Astrocyte of the spinal cord (primary cell): ENCODE data around the gene DCAF15.

Experiments used
- DNase-seq: peaks from one replicate; pipeline ENCODE4 v3.0.0; 2011; ENCODE audit warnings: low read depth, low spot score
- H3K4me3 ChIP-seq: 2 replicates; pipeline ENCODE4 v1.5.1; 2011; ENCODE audit warnings: low read depth, mild to moderate bottlenecking, low read length, moderate library complexity
- in situ Hi-C: cut with HindIII; loops from 2 replicates; pipeline ENCODE4 v1.10.0; 2017; ENCODE audit warnings: low sequenced_read_pairs
- TF ChIP-seq, protein P1 (sequence below): IDR thresholded peaks from 2 replicates; pipeline ENCODE4 v1.5.1; 2012; ENCODE audit warnings: low read depth, mild to moderate bottlenecking, low read length, inconsistent platforms

Gene DCAF15

DNA sequence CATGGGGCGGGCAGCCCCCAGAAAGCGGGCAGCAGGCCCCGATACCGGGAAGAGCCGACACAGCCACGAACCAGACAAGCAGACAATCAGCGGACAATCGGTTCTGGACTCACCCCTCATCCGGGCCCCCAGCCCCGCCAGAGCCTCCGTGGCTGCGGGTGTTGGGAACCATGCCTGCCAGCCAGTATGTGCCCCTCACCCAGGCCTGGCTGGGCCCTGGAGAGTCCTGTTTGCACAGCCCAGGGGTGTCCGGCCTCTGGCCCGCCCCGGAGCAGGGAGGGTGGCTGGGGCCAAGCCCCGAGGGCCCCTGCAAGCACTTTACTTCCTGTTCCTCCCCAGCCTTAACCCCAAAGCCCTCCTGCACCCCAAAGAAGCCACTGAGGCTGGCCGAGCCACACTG is 21.9 kb upstream of the DCAF15 start:
- no peak overlapping the region for H3K4me3 ChIP-seq
- no peak for DNase-seq
- TF ChIP-seq, protein P1, sequence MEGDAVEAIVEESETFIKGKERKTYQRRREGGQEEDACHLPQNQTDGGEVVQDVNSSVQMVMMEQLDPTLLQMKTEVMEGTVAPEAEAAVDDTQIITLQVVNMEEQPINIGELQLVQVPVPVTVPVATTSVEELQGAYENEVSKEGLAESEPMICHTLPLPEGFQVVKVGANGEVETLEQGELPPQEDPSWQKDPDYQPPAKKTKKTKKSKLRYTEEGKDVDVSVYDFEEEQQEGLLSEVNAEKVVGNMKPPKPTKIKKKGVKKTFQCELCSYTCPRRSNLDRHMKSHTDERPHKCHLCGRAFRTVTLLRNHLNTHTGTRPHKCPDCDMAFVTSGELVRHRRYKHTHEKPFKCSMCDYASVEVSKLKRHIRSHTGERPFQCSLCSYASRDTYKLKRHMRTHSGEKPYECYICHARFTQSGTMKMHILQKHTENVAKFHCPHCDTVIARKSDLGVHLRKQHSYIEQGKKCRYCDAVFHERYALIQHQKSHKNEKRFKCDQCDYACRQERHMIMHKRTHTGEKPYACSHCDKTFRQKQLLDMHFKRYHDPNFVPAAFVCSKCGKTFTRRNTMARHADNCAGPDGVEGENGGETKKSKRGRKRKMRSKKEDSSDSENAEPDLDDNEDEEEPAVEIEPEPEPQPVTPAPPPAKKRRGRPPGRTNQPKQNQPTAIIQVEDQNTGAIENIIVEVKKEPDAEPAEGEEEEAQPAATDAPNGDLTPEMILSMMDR = no peak
- in situ Hi-C loops = no loop called here

DNA sequence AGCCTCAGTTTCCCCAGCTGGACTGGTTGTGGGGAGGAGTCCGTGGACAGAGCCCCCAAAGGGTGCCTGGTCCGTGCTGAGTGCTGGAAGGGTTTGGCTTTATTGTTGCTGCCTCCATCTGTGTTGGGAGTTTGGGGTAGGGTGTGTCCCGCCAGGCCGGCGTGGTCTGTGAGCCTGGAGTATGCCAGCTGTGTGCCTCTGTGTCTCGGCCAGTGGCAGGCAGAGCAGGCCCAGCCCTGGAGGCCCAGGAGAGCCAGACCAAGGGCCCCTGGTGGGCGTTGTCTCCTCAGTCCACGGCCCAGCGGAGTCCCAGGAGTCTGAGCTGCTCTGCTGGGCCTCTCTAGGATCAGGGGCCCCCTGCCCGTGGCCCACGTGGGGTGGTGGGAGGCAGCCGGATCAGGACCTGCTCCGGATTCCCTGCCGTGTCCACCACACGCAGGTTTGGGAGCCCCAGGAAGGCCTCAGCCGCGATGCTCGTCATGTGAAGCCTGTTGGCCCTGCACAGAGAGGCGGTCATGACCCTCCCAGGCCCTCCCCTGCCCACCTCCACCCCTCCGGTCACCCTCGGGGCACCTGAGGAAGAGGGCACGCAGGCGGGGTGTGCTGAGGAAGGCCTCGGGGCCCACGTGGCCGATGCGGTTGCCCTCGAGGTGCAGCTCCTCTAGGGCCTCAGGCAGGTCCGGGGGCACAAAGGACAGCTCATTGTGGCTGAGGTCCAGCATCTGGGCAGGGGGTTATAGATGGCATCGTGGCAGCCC is 20.7 kb upstream of the DCAF15 start:
- in situ Hi-C loops = no loop called here
- DNase-seq = no peak
- H3K4me3 ChIP-seq = no peak overlapping the region
- TF ChIP-seq, protein P1 = no peak

DNA sequence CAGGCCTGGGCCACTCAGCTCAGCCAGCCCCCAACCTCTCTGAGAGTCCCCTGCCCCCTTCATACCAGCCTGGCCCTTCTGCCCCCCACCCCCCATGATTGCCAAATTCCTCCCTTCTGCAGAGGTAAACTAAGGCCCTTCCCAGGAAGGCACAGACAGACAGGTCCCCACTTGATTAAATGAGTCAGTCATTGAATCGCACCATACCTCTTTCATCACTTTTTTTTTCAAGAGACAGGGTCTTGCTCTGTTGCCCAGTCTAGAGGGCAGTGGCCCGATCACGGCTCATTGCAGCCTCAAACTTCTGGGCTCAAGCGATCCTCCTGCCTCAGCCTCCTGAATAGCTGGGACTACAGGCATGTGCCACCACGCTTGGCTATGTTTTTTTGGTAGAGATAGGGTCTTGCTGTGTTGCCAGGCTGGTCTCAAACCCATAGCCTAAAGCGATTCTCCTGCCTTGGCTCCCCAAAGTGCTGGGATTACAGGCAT is 20.1 kb upstream of the DCAF15 start:
- no peak for DNase-seq
- in situ Hi-C loops = no loop called here
- TF ChIP-seq, protein P1 = no peak
- no peak overlapping the region for H3K4me3 ChIP-seq

DNA sequence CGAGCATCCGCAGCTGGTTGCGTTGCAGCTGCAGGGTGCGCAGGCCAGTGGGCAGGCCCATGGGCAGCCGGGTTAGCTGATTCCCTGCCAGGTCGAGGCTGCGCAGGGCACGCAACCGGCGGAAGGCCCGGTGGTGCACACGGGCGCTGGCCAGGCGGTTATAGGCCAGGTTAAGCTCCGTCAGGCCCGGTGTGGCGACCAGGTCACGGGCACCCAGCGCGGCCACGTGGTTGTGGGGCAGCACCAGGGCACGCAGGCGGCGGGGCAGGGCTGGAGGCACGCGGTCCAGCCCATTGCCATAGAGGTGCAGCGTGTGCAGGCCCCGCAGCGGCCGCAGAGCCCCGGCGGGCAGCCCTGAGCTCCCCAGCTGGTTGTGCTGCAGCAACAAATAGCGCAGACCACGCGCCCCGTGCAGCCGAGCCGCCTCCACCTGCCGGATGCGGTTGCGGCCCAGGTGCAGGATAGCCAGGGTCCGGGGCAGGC is 19.4 kb upstream of the DCAF15 start:
- in situ Hi-C loops = no loop called here
- no peak overlapping the region for H3K4me3 ChIP-seq
- no peak for DNase-seq
- TF ChIP-seq, protein P1 = no peak

DNA sequence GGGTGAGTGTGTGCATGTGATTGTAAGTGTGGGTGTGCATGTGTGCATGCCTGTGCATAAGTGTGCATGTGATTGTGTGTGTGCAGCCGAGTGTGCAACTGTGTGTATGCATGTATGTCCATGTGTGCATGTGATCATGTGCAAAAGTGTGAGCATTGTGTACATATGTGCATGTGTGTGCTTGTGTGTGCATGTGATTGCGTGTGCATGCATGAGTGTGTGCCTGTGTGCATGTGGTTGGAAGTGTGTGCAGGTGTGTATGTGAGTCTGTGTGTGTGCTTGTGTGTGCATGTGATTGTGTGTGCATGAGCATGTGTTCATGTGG is 17.6 kb upstream of the DCAF15 start:
- in situ Hi-C loops = no loop called here
- TF ChIP-seq, protein P1 = no peak
- no peak for DNase-seq
- H3K4me3 ChIP-seq = no peak overlapping the region

DNA sequence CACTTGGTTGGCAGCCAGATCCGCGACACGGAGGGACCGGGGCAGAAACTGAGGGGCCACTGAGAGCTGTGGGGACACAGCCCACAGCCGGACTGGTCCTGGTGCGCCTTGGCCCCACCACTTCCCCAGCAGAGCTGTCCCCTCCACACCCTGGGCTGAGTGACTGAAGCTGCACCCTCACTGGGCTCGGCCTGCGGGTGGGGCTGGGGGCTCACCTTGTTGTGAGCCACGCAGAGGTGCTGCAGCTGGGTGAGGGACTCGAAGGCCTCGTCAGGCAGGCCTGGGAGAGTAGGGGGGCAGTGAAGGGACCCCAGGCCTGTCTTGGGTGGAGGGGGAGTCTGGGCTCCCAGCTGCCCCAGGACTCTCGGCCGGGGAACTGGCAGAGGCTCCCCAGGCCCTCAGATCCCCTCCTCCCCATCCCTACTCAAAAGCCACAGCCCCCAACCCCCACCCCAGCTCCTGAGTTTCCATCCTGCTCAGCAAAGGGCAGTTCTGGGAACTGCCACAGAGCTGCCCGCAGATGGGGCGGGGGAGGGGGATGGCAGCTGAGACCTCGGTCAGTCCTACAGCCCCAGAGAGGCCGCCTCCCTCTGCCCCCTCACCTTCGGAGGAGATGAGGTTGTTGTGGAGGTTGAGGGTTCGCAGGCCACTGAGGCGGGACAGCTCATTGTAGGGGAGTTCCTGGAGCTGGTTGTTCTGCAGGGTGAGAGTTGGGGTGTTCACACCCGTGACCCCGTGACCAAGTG is 16.4 kb upstream of the DCAF15 start:
- H3K4me3 ChIP-seq = no peak overlapping the region
- in situ Hi-C loops = no loop called here
- TF ChIP-seq, protein P1 = no peak
- peak; percentile 13 for DNase-seq
